Peyer's patch (tissue), 4 donors: ENCODE data around the gene MLXIPL. TPM values are rescaled to one million over a fixed set of nuclear protein-coding genes. Genes with fewer than 3 reads are reported as not detected.

ENCODE experiments used
- DNase-seq, 3 donors: peaks; one replicate each; pipeline ENCODE4 v3.0.0-alpha.2; 2017 to 2019
- H3K27ac ChIP-seq, 4 donors: fragments of 200-600 bp; sonication (generic); one replicate each; pipeline ENCODE4 v1.5.1; 2016 to 2019
- H3K27me3 ChIP-seq, 2 donors: fragments of 200-600 bp; sonication (generic); one replicate each; pipeline ENCODE4 v1.5.1; 2019
- H3K36me3 ChIP-seq, 3 donors: fragments of 200-600 bp; sonication (generic); one replicate each; pipeline ENCODE4 v1.5.1; 2016 to 2019
- H3K4me1 ChIP-seq, 4 donors: fragments of 200-600 bp; sonication (generic); one replicate each; pipeline ENCODE4 v1.5.1; 2016 to 2019
- H3K4me3 ChIP-seq, 4 donors: fragments of 200-600 bp; sonication (generic); 1 replicate in 3 of 4; 2 replicates in 1 of 4; pipeline ENCODE4 v1.5.1; 2016 to 2019; ENCODE audit warnings: mild to moderate bottlenecking in 1 of 4
- H3K9me3 ChIP-seq, 4 donors: fragments of 200-600 bp; sonication (generic); one replicate each; pipeline ENCODE4 v1.5.1; 2016 to 2019; ENCODE audit warnings: mild to moderate bottlenecking in 1 of 4
- CTCF ChIP-seq, 6 experiments: fragments of 450-650 bp in 4 of 6; fragments of 200-600 bp in 2 of 6; sonication (generic) in 1 of 6; IDR thresholded peaks; one replicate each; pipeline ENCODE4 v1.5.1; 2017 to 2019; ENCODE audit warnings: antibody characterized with exemption in 6 of 6, mild to moderate bottlenecking in 3 of 6, moderate library complexity in 1 of 6
- POLR2A ChIP-seq, 2 donors: fragments of 450-650 bp; IDR thresholded peaks; one replicate each; pipeline ENCODE4 v1.5.1; 2017; ENCODE audit warnings: antibody characterized with exemption in 2 of 2, mild to moderate bottlenecking in 2 of 2, moderate library complexity in 2 of 2
- total RNA-seq, 4 donors: library from RNA; depleted of rRNA; stranded (reverse); fragments of >200 nt; gene quantifications; one replicate each; pipeline ENCODE4 v1.1.0, GENCODE V29; 2016

The MLXIPL gene
- total RNA-seq = 100 to 1,000 TPM; 114 to 465 (median 293) TPM

- Histone ChIP-seq H3K36me3 (no peaks in the 10 kb centered on the region), H3K27ac (peak within 1 kb of the TSS in 3 of 4 donors; percentile 72 to 86 (median 81)), H3K27me3 (no peaks in the 10 kb centered on the region), H3K4me3 (peak within 1 kb of the TSS; percentile 44 to 88 (median 67)), H3K9me3 (no peaks in the 10 kb centered on the region), H3K4me1 (peaks cover 0 to 16% (median 6%) of the 10 kb centered on the region in 4 donors)
- TF ChIP-seq CTCF (IDR thresholded peaks at IDR 0.05) (no peak), POLR2A (IDR thresholded peaks at IDR 0.05) (peak; percentile 90 to 92)
- peak; percentile 48 to 96 (median 93) for DNase-seq
Observed at GRCh38 chr7:73623798-73624668, at the start of gene MLXIPL. Gene MLXIPL (minus strand): TSS chr7:73624522. CDS start chr7:73624492, 30 bp downstream.

GRCh38 chr7:73671857-73672445, 47.6 kb upstream of the MLXIPL start:
- peaks cover 0 to 18% (median 5%) of the 10 kb centered on the region in 4 donors for H3K4me1 ChIP-seq
- no peak overlapping the region for H3K4me3 ChIP-seq
- H3K9me3 ChIP-seq = no peaks in the 10 kb centered on the region
- H3K36me3 ChIP-seq = no peaks in the 10 kb centered on the region
- no peak for DNase-seq
- no peaks in the 10 kb centered on the region for H3K27me3 ChIP-seq
- H3K27ac ChIP-seq = no peak overlapping the region
- TF ChIP-seq CTCF (IDR thresholded peaks at IDR 0.05) (no peak), POLR2A (IDR thresholded peaks at IDR 0.05) (no peak)

GRCh38 chr7:73671322-73671661, 47.0 kb upstream of the MLXIPL start:
- TF ChIP-seq CTCF (IDR thresholded peaks at IDR 0.05) (no peak), POLR2A (IDR thresholded peaks at IDR 0.05) (no peak)
- H3K27me3 ChIP-seq = no peaks in the 10 kb centered on the region
- H3K4me1 ChIP-seq = peaks cover 0 to 19% (median 5%) of the 10 kb centered on the region in 4 donors
- H3K9me3 ChIP-seq = no peaks in the 10 kb centered on the region
- H3K4me3 ChIP-seq = no peak overlapping the region
- no peaks in the 10 kb centered on the region for H3K36me3 ChIP-seq
- no peak overlapping the region for H3K27ac ChIP-seq
- no peak for DNase-seq

GRCh38 chr7:73669858-73670385, 45.6 kb upstream of the MLXIPL start:
- Histone ChIP-seq H3K27ac (no peak overlapping the region), H3K36me3 (no peaks in the 10 kb centered on the region), H3K9me3 (no peaks in the 10 kb centered on the region), H3K4me1 (peaks cover 0 to 19% (median 5%) of the 10 kb centered on the region in 4 donors), H3K27me3 (no peaks in the 10 kb centered on the region), H3K4me3 (no peak overlapping the region)
- no peak for DNase-seq
- TF ChIP-seq POLR2A (IDR thresholded peaks at IDR 0.05) (no peak), CTCF (IDR thresholded peaks at IDR 0.05) (no peak)

- Histone ChIP-seq H3K36me3 (no peaks in the 10 kb centered on the region), H3K27ac (no peak overlapping the region), H3K4me3 (no peak overlapping the region), H3K4me1 (peaks cover 0 to 19% (median 5%) of the 10 kb centered on the region in 4 donors), H3K9me3 (no peaks in the 10 kb centered on the region), H3K27me3 (no peaks in the 10 kb centered on the region)
- TF ChIP-seq CTCF (IDR thresholded peaks at IDR 0.05) = no peak
- TF ChIP-seq POLR2A (IDR thresholded peaks at IDR 0.05) = no peak
- DNase-seq = no peak
Observed at GRCh38 chr7:73669288-73669701, 45.0 kb upstream of the MLXIPL start.
